Measurements from ENCODE around the gene CCSER2.
A peak's percentile ranks its signal among the peaks of the same experiment; 100 is the strongest.

Gene CCSER2

GRCh38 chr10:84348447-84348846 is 20.1 kb downstream of the CCSER2 start:
- no peak overlapping the region for H3K4me3 ChIP-seq
- H3K27ac ChIP-seq = peak overlapping the region in 1 of 2 donors; percentile 60
- TF ChIP-seq CTCF (IDR thresholded peaks at IDR 0.05) = no peak
- DNase-seq (ENCODE audit: low spot score) = no peak

DNA sequence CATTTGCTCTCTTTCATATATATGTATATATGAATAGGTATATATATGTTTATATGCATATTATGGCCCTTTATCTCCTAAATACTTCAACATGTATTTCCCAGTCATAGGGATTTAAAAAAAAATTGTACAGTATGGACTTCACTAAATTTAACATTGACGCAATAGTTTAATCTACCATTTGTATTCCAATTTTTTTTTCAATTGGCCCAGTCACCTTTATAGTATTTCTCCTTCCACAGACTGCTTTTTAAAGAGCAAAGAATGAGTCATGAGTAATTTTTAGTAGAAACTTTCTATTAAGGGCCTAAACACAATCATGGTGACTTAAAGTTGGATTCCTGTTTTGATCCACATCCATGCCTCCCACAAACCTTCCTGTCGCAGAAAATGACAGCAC is 20.5 kb downstream of the CCSER2 start:
- H3K27ac ChIP-seq = peak overlapping the region; percentile 63 to 87
- TF ChIP-seq CTCF (IDR thresholded peaks at IDR 0.05) = no peak

DNA sequence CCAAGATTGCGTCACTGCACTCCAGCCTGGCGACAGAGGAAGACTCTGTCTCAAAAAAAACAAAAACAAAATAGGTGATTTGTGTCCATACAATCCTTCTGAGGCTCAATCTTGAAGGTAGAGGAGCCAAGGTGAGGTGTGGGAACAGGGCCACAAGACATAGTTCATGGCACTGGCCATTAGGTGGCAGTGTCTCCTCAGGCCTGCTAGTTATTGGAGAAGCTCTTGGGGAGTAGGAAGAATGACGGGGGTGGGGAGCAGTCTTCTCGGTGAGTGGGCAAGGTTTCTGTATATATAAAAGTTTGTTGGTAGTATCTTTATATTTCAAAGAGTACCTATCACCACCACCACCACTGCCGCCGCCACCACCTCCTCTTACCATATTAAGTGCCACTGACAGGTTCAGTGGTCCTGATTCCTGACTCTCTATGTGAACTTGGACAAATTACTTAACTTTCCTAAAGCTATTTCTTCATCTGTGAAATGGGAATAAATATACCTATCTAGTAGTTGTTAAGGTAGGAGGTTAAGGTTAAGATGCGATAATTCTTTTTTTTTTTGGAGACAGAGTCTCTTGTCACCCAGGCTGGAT is 24.0 kb downstream of the CCSER2 start:
- peak; percentile 54 for TF ChIP-seq CTCF (IDR thresholded peaks at IDR 0.05)
- no peak overlapping the region for H3K27ac ChIP-seq
- DNase-seq (ENCODE audit: low spot score) = no peak
- H3K4me3 ChIP-seq = no peak overlapping the region

More for the DNA sequence above, 20.5 kb downstream of the CCSER2 start:
- DNase-seq (ENCODE audit: low spot score) = no peak
- H3K4me3 ChIP-seq = no peak overlapping the region

GRCh38 chr10:84353052-84353803 is 24.8 kb downstream of the CCSER2 start:
- Histone ChIP-seq H3K27ac (no peak overlapping the region), H3K4me3 (no peak overlapping the region)
- no peak for TF ChIP-seq CTCF (IDR thresholded peaks at IDR 0.05)
- DNase-seq (ENCODE audit: low spot score) = no peak

DNA sequence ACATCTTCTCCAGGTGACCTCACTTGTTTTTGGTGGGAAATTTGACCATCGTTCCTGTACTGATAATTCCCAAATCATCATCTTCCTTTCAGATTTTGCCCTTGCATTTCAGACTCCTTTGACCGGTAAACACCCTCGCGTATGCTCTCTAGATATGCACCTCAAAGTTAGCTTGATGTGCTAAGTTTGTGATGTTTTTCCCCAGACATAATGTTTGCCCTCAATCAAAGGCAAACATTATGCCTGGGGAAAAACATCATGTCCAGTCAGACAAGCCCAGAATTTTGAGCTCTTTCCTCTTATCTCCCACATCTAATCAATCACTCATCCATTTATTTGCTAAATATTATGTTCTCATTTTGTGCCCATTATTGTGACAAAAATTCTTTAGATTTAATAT is 26.2 kb downstream of the CCSER2 start:
- no peak for DNase-seq (ENCODE audit: low spot score)

DNA sequence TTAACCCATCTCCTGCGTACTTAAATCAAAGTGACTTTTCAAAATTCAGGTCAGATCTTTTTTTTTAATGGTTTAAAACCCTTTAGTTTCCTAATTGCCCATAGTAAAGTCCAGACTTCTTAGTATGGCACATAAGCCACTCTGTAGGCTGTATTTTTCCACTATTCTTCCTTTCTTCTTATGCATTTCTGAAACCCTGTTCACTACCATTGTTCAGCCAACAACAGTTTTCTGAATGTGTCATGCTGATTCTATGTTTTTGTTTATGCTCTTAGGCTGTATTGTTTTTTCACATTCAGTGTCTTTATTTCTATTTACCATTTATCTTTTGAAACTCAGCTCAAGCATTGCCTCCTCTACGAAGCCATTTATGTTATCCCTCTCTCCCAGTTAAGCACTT is 26.7 kb downstream of the CCSER2 start:
- no peak overlapping the region for H3K27ac ChIP-seq

More for the DNA sequence above, 26.2 kb downstream of the CCSER2 start:
- no peak for TF ChIP-seq CTCF (IDR thresholded peaks at IDR 0.05)
- H3K27ac ChIP-seq = no peak overlapping the region
- H3K4me3 ChIP-seq = no peak overlapping the region

More for the DNA sequence above, 26.7 kb downstream of the CCSER2 start:
- DNase-seq (ENCODE audit: low spot score) = no peak
- H3K4me3 ChIP-seq = no peak overlapping the region
- no peak for TF ChIP-seq CTCF (IDR thresholded peaks at IDR 0.05)
